Uterus (tissue), 4 donors: Measurements from ENCODE around the gene CDK19. TPM values are rescaled to one million over a fixed set of nuclear protein-coding genes. Genes with fewer than 3 reads are reported as not detected.
"Not testable (repeated sequence)": the region's sequence is repeated elsewhere in the genome, so short reads cannot be mapped to it uniquely, and the experiment has no call there.

ENCODE experiments used
- DNase-seq, 2 donors: peaks; one replicate each; pipeline ENCODE4 v3.0.0-alpha.2; 2019 to 2020
- H3K27ac ChIP-seq, 2 donors: fragments of 200-600 bp; sonication (generic); 1 replicate in 1 of 2; 2 replicates in 1 of 2; pipeline ENCODE4 v1.5.1; 2016 to 2018
- H3K27me3 ChIP-seq, 2 donors: fragments of 200-600 bp; sonication (generic); one replicate each; pipeline ENCODE4 v1.5.1; 2018 to 2019; ENCODE audit warnings: control low read depth in 1 of 2
- H3K36me3 ChIP-seq, 2 donors: fragments of 200-600 bp; sonication (generic); one replicate each; pipeline ENCODE4 v1.5.1; 2019; ENCODE audit warnings: control low read depth in 1 of 2
- H3K4me1 ChIP-seq, 2 donors: fragments of 200-600 bp; sonication (generic); one replicate each; pipeline ENCODE4 v1.5.1; 2018 to 2019; ENCODE audit warnings: control low read depth in 1 of 2
- H3K4me3 ChIP-seq, 2 donors: fragments of 200-600 bp; sonication (generic); 1 replicate in 1 of 2; 2 replicates in 1 of 2; pipeline ENCODE4 v1.5.1; 2018 to 2019; ENCODE audit warnings: mild to moderate bottlenecking in 1 of 2
- H3K9me3 ChIP-seq, 2 donors: fragments of 200-600 bp; sonication (generic); one replicate each; pipeline ENCODE4 v1.5.1; 2019; ENCODE audit warnings: control low read depth in 1 of 2
- CTCF ChIP-seq, 4 experiments: fragments of 200-600 bp in 2 of 4; fragments of 450-650 bp in 2 of 4; sonication (generic) in 2 of 4; IDR thresholded peaks; one replicate each; pipeline ENCODE4 v1.5.1; 2016 to 2019; ENCODE audit warnings: antibody characterized with exemption in 4 of 4, mild to moderate bottlenecking in 2 of 4, moderate library complexity in 1 of 4
- POLR2A ChIP-seq, 2 donors: fragments of 450-650 bp; IDR thresholded peaks; one replicate each; pipeline ENCODE4 v1.6.1; 2016; ENCODE audit warnings: antibody characterized with exemption in 2 of 2, mild to moderate bottlenecking in 1 of 2, moderate library complexity in 1 of 2
- intact Hi-C: fragments of 100-400 bp; cut with DNase I; formaldehyde crosslinking; loops from one replicate; pipeline ENCODE4 v1.15.1; 2023; ENCODE audit warnings: low total_unique reads
- total RNA-seq, 4 donors: library from RNA; depleted of rRNA in 3 of 4; stranded (reverse); fragments of >200 nt in 3 of 4; gene quantifications; one replicate each; pipeline versions ENCODE4 v1.1.0 to v1.2.4, GENCODE V29; 2014 to 2023
- donor health status: DM: yes; HTN: yes; CAD: no.

Gene CDK19
- total RNA-seq, 4 donors from 2014 or later, result 1.0 to 34.3 (median 12.9) TPM

GRCh38 chr6:110809792-110810191 is 5.5 kb downstream of the CDK19 start:
- H3K36me3 ChIP-seq, result no peaks in the 10 kb centered on the region
- H3K9me3 ChIP-seq, result no peaks in the 10 kb centered on the region
- H3K27ac ChIP-seq, result no peak overlapping the region
- H3K4me3 ChIP-seq, result no peak overlapping the region
- H3K4me1 ChIP-seq, result no peaks in the 10 kb centered on the region
- no peaks in the 10 kb centered on the region for H3K27me3 ChIP-seq
- TF ChIP-seq CTCF (IDR thresholded peaks at IDR 0.05) (no peak), POLR2A (IDR thresholded peaks at IDR 0.05) (no peak)
- intact Hi-C loops, result loop anchor here (10.0 kb wide), 1 partner anchor 65 kb away; the partner anchor contains the start of gene AMD1
- DNase-seq, result no peak

- H3K27me3 ChIP-seq, DNase-seq, H3K27ac ChIP-seq, intact Hi-C loops, H3K36me3 ChIP-seq, H3K4me3 ChIP-seq, H3K4me1 ChIP-seq, H3K9me3 ChIP-seq: not testable (repeated sequence)
Measured at GRCh38 chr6:110802175-110802574, 13.1 kb downstream of the CDK19 start.

GRCh38 chr6:110800839-110801196 is 14.5 kb downstream of the CDK19 start:
- no peak for DNase-seq
- H3K4me1 ChIP-seq, result no peaks in the 10 kb centered on the region
- H3K4me3 ChIP-seq, result no peak overlapping the region
- H3K27me3 ChIP-seq, result no peaks in the 10 kb centered on the region
- H3K36me3 ChIP-seq, result no peaks in the 10 kb centered on the region
- intact Hi-C loops, result no loop called here
- no peak for TF ChIP-seq CTCF (IDR thresholded peaks at IDR 0.05)
- TF ChIP-seq POLR2A (IDR thresholded peaks at IDR 0.05), result no peak
- H3K27ac ChIP-seq, result no peak overlapping the region
- no peaks in the 10 kb centered on the region for H3K9me3 ChIP-seq

- Histone ChIP-seq H3K4me3 (no peak overlapping the region), H3K36me3 (no peaks in the 10 kb centered on the region), H3K27me3 (no peaks in the 10 kb centered on the region), H3K9me3 (no peaks in the 10 kb centered on the region), H3K4me1 (no peaks in the 10 kb centered on the region), H3K27ac (no peak overlapping the region)
- intact Hi-C loops, result no loop called here
- TF ChIP-seq CTCF (IDR thresholded peaks at IDR 0.05) (no peak), POLR2A (IDR thresholded peaks at IDR 0.05) (no peak)
- no peak for DNase-seq
Measured at GRCh38 chr6:110800196-110800838, 15.0 kb downstream of the CDK19 start.

GRCh38 chr6:110799655-110800054 is 15.6 kb downstream of the CDK19 start:
- no peak overlapping the region for H3K4me3 ChIP-seq
- intact Hi-C loops, result no loop called here
- H3K27ac ChIP-seq, result no peak overlapping the region
- H3K4me1 ChIP-seq, result no peaks in the 10 kb centered on the region
- H3K9me3 ChIP-seq, result no peaks in the 10 kb centered on the region
- no peaks in the 10 kb centered on the region for H3K27me3 ChIP-seq
- no peak for TF ChIP-seq POLR2A (IDR thresholded peaks at IDR 0.05)
- H3K36me3 ChIP-seq, result no peaks in the 10 kb centered on the region
- DNase-seq, result no peak

- TF ChIP-seq POLR2A (IDR thresholded peaks at IDR 0.05) (no peak), CTCF (IDR thresholded peaks at IDR 0.05) (no peak)
- no peak overlapping the region for H3K27ac ChIP-seq
- H3K9me3 ChIP-seq, result no peaks in the 10 kb centered on the region
- intact Hi-C loops, result no loop called here
- H3K36me3 ChIP-seq, result no peaks in the 10 kb centered on the region
- no peak for DNase-seq
- no peak overlapping the region for H3K4me3 ChIP-seq
- no peaks in the 10 kb centered on the region for H3K4me1 ChIP-seq
- H3K27me3 ChIP-seq, result no peaks in the 10 kb centered on the region
Measured at GRCh38 chr6:110799189-110799588, 16.1 kb downstream of the CDK19 start.
